ENCODE results near the gene ATG4C.
"Not testable (repeated sequence)": the region's sequence is repeated elsewhere in the genome, so short reads cannot be mapped to it uniquely, and the experiment has no call there.

DNA sequence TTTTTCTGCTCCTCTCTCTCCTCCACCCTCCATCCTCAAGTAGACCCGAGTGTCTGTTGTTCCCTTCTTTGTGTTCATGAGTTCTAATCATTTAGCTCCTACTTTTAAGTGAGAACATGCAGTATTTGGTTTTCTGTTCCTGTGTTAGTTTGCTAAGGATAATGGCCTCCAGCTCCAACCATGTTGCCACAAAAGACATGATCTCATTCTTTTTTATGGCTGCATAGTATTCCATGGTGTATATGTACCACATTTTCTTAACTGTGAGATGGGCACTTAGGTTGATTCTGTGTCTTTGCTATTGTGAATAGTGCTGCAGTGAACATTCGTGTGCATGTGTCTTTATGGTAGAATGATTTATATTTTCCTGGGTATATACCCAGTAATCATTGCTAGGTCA is 43.9 kb downstream of the ATG4C start:
- TF ChIP-seq, protein P1, sequence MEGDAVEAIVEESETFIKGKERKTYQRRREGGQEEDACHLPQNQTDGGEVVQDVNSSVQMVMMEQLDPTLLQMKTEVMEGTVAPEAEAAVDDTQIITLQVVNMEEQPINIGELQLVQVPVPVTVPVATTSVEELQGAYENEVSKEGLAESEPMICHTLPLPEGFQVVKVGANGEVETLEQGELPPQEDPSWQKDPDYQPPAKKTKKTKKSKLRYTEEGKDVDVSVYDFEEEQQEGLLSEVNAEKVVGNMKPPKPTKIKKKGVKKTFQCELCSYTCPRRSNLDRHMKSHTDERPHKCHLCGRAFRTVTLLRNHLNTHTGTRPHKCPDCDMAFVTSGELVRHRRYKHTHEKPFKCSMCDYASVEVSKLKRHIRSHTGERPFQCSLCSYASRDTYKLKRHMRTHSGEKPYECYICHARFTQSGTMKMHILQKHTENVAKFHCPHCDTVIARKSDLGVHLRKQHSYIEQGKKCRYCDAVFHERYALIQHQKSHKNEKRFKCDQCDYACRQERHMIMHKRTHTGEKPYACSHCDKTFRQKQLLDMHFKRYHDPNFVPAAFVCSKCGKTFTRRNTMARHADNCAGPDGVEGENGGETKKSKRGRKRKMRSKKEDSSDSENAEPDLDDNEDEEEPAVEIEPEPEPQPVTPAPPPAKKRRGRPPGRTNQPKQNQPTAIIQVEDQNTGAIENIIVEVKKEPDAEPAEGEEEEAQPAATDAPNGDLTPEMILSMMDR (IDR thresholded peaks at IDR 0.05; ENCODE audit: insufficient read depth, low read length) = not testable (repeated sequence)
- TF ChIP-seq POLR2AphosphoS5, GABPA (IDR thresholded peaks at IDR 0.05; ENCODE audit: low read depth): not testable (repeated sequence)
- TF ChIP-seq, protein P2, sequence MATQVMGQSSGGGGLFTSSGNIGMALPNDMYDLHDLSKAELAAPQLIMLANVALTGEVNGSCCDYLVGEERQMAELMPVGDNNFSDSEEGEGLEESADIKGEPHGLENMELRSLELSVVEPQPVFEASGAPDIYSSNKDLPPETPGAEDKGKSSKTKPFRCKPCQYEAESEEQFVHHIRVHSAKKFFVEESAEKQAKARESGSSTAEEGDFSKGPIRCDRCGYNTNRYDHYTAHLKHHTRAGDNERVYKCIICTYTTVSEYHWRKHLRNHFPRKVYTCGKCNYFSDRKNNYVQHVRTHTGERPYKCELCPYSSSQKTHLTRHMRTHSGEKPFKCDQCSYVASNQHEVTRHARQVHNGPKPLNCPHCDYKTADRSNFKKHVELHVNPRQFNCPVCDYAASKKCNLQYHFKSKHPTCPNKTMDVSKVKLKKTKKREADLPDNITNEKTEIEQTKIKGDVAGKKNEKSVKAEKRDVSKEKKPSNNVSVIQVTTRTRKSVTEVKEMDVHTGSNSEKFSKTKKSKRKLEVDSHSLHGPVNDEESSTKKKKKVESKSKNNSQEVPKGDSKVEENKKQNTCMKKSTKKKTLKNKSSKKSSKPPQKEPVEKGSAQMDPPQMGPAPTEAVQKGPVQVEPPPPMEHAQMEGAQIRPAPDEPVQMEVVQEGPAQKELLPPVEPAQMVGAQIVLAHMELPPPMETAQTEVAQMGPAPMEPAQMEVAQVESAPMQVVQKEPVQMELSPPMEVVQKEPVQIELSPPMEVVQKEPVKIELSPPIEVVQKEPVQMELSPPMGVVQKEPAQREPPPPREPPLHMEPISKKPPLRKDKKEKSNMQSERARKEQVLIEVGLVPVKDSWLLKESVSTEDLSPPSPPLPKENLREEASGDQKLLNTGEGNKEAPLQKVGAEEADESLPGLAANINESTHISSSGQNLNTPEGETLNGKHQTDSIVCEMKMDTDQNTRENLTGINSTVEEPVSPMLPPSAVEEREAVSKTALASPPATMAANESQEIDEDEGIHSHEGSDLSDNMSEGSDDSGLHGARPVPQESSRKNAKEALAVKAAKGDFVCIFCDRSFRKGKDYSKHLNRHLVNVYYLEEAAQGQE (IDR thresholded peaks at IDR 0.05; ENCODE audit: insufficient replicate concordance, low read depth) = not testable (repeated sequence)

Measured in HL-60 (cell line).